ENCODE results near the gene RNPS1. TPM values are rescaled to one million over a fixed set of nuclear protein-coding genes. Genes with fewer than 3 reads are reported as not detected.

The RNPS1 gene
- total and polyA plus RNA-seq, 2 donors (not counting 1 experiment from before 2014, with no cell fraction given) = 38.1 to 115 TPM

DNA sequence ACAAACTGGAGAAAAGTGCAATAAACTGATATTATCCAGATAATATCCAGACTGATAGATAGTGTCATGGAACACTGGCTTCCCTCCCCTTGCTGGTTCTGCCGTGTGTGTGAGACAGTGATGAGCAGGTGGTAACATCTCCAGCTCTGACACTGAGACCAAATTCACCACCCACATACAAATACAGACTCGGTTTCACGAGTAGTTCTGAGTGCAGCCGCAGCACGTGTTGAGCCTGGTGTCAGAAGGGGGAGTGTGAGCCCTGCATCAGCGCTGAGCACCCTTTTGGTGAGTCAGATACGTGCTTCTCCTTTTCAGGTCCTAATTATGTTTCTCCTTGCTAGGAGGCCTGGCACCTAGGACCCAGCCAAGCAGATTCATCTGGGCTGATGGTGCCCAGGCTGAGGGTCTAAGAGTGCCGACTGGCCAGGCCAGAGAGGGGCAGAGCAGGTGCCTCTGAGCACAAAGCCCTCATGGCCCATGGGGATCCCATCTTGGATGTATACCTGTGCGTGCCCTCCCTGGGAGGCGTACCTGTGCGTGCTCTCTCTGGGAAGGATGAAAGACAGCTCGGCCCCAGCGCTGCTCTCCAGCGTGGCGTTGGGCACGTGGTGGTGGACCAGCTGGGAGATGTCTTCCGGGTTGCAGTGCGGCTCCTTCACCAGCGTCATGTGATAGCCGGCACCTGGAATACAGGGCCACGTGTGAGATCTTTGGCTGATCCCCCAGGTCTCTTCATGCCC is 27.3 kb upstream of the RNPS1 start:
- DNase-seq (ENCODE audit: low read depth in 2 of 2) = no peak

DNA sequence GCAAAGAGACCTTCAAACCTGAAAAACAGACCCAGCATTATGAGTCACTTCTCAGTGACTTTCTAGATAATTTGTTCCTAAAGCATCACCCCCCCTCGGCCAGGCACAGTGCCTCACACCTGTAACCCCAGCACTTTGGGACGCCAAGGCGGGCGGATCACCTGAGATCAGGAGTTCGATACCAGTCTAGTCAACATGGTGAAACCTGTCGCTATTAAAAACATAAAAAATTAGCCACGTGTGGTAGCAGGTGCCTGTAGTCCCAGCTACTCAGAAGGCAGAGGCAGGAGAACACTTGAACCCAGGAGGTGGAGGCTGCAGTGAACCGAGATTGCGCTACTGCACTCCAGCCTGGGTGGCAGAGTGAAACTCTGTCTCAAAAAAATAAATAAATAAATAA is 24.3 kb upstream of the RNPS1 start:
- Histone ChIP-seq H3K4me1 (ENCODE audit: control insufficient read depth, extremely low read depth, insufficient read depth, low read length) (no peaks in the 10 kb centered on the region), H3K9ac (ENCODE audit: insufficient read depth, low read length) (no peak overlapping the region), H4K20me1 (ENCODE audit: control insufficient read depth, extremely low read depth, insufficient read depth, low read length) (no peaks in the 10 kb centered on the region), H3K27ac (ENCODE audit: insufficient read depth, low read length) (no peak overlapping the region), H3K27me3 (ENCODE audit: control insufficient read depth, insufficient read depth, low read length) (no peaks in the 10 kb centered on the region), H2AFZ (ENCODE audit: low read length) (no peak overlapping the region), H3K79me2 (ENCODE audit: control insufficient read depth, insufficient read depth, low read length) (no peaks in the 10 kb centered on the region), H3K36me3 (ENCODE audit: control insufficient read depth, insufficient read depth, low read length) (no peaks in the 10 kb centered on the region), H3K4me2 (ENCODE audit: extremely low read depth, insufficient read depth, low read length) (no peak overlapping the region), H3K9me3 (ENCODE audit: control insufficient read depth, insufficient read depth, low read depth, low read length) (no peaks in the 10 kb centered on the region), H3K4me3 (replicated peaks in 1 of 4; ENCODE audit: control extremely low read depth in 1 of 4, insufficient read depth in 1 of 4, low read depth in 3 of 4, low read length in 4 of 4) (no peak overlapping the region)
- TF ChIP-seq EZH2 (IDR thresholded peaks at IDR 0.05; ENCODE audit: low read length, missing control alignments) = no peak
- TF ChIP-seq, protein P1, sequence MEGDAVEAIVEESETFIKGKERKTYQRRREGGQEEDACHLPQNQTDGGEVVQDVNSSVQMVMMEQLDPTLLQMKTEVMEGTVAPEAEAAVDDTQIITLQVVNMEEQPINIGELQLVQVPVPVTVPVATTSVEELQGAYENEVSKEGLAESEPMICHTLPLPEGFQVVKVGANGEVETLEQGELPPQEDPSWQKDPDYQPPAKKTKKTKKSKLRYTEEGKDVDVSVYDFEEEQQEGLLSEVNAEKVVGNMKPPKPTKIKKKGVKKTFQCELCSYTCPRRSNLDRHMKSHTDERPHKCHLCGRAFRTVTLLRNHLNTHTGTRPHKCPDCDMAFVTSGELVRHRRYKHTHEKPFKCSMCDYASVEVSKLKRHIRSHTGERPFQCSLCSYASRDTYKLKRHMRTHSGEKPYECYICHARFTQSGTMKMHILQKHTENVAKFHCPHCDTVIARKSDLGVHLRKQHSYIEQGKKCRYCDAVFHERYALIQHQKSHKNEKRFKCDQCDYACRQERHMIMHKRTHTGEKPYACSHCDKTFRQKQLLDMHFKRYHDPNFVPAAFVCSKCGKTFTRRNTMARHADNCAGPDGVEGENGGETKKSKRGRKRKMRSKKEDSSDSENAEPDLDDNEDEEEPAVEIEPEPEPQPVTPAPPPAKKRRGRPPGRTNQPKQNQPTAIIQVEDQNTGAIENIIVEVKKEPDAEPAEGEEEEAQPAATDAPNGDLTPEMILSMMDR (conservative IDR thresholded peaks at IDR 0.05 in 1 of 2, IDR thresholded peaks at IDR 0.05 in 1 of 2; ENCODE audit: low read depth in 1 of 2, low read length in 2 of 2) = no peak
- no peak for DNase-seq (ENCODE audit: low read depth in 2 of 2)

More for the DNA sequence above, 27.3 kb upstream of the RNPS1 start:
- H3K9me3 ChIP-seq (ENCODE audit: control insufficient read depth, insufficient read depth, low read depth, low read length) = no peaks in the 10 kb centered on the region
- H3K27me3 ChIP-seq (ENCODE audit: control insufficient read depth, insufficient read depth, low read length) = no peaks in the 10 kb centered on the region
- no peaks in the 10 kb centered on the region for H4K20me1 ChIP-seq (ENCODE audit: control insufficient read depth, extremely low read depth, insufficient read depth, low read length)
- H3K4me1 ChIP-seq (ENCODE audit: control insufficient read depth, extremely low read depth, insufficient read depth, low read length) = no peaks in the 10 kb centered on the region
- no peaks in the 10 kb centered on the region for H3K79me2 ChIP-seq (ENCODE audit: control insufficient read depth, insufficient read depth, low read length)
- no peaks in the 10 kb centered on the region for H3K36me3 ChIP-seq (ENCODE audit: control insufficient read depth, insufficient read depth, low read length)
- H3K9ac ChIP-seq (ENCODE audit: insufficient read depth, low read length) = no peak overlapping the region
- no peak overlapping the region for H3K4me2 ChIP-seq (ENCODE audit: extremely low read depth, insufficient read depth, low read length)
- TF ChIP-seq, protein P1 (conservative IDR thresholded peaks at IDR 0.05 in 1 of 2, IDR thresholded peaks at IDR 0.05 in 1 of 2; ENCODE audit: low read depth in 1 of 2, low read length in 2 of 2) = no peak
- TF ChIP-seq EZH2 (IDR thresholded peaks at IDR 0.05; ENCODE audit: low read length, missing control alignments) = no peak
- no peak overlapping the region for H3K27ac ChIP-seq (ENCODE audit: insufficient read depth, low read length)
- H3K4me3 ChIP-seq (replicated peaks in 1 of 4; ENCODE audit: control extremely low read depth in 1 of 4, insufficient read depth in 1 of 4, low read depth in 3 of 4, low read length in 4 of 4) = no peak overlapping the region
- no peak overlapping the region for H2AFZ ChIP-seq (ENCODE audit: low read length)

DNA sequence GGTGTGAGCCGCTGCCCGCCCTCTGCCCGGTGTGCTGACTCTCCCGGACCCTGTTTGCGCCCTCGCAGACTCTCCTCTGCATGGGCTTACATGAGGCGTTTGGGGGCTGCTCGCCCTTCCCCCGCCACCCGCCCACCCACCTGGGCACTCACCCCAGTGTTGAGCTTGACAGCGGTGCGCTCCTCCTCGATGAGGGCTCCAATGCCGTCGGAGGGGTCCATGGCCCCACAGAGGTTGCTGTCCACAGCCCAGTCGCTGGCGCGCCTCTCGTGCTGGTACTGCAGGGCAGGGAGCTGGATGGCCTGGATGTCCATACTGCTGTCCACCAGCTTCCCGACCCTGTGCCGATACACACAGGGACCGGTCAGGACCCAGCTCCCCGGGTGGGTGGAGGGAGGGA is 21.4 kb upstream of the RNPS1 start:
- no peaks in the 10 kb centered on the region for H3K79me2 ChIP-seq (ENCODE audit: control insufficient read depth, insufficient read depth, low read length)
- no peak overlapping the region for H2AFZ ChIP-seq (ENCODE audit: low read length)
- H3K27ac ChIP-seq (ENCODE audit: insufficient read depth, low read length) = no peak overlapping the region
- no peaks in the 10 kb centered on the region for H3K36me3 ChIP-seq (ENCODE audit: control insufficient read depth, insufficient read depth, low read length)
- TF ChIP-seq, protein P1 (conservative IDR thresholded peaks at IDR 0.05 in 1 of 2, IDR thresholded peaks at IDR 0.05 in 1 of 2; ENCODE audit: low read depth in 1 of 2, low read length in 2 of 2) = no peak
- TF ChIP-seq EZH2 (IDR thresholded peaks at IDR 0.05; ENCODE audit: low read length, missing control alignments) = no peak
- no peak overlapping the region for H3K9ac ChIP-seq (ENCODE audit: insufficient read depth, low read length)
- no peaks in the 10 kb centered on the region for H3K27me3 ChIP-seq (ENCODE audit: control insufficient read depth, insufficient read depth, low read length)
- H3K4me1 ChIP-seq (ENCODE audit: control insufficient read depth, extremely low read depth, insufficient read depth, low read length) = no peaks in the 10 kb centered on the region
- H3K4me2 ChIP-seq (ENCODE audit: extremely low read depth, insufficient read depth, low read length) = no peak overlapping the region
- no peaks in the 10 kb centered on the region for H3K9me3 ChIP-seq (ENCODE audit: control insufficient read depth, insufficient read depth, low read depth, low read length)
- no peak overlapping the region for H3K4me3 ChIP-seq (replicated peaks in 1 of 4; ENCODE audit: control extremely low read depth in 1 of 4, insufficient read depth in 1 of 4, low read depth in 3 of 4, low read length in 4 of 4)
- DNase-seq (ENCODE audit: low read depth in 2 of 2) = no peak
- H4K20me1 ChIP-seq (ENCODE audit: control insufficient read depth, extremely low read depth, insufficient read depth, low read length) = no peaks in the 10 kb centered on the region

All from fibroblast of lung (primary cell).